Activated naive CD4-positive, alpha-beta T cell treated with Interleukin-2 at 50 U/mL for 16 hours (primary cell): ENCODE results near the gene CD37.
"Not testable (repeated sequence)": the region's sequence is repeated elsewhere in the genome, so short reads cannot be mapped to it uniquely, and the experiment has no call there.

Experiments
- DNase-seq: peaks from one replicate; pipeline ENCODE4 v3.0.0-alpha.2; 2020

The CD37 gene

GRCh38 chr19:49348305-49349189, 13.3 kb downstream of the CD37 start:
- DNase-seq = no peak

- no peak for DNase-seq
These were observed 14.4 kb downstream of the CD37 start for GRCh38 chr19:49349567-49349966.

GRCh38 chr19:49355909-49356353, 20.7 kb downstream of the CD37 start:
- no peak for DNase-seq

- no peak for DNase-seq
These were observed 21.2 kb downstream of the CD37 start for GRCh38 chr19:49356382-49356781.

- no peak for DNase-seq
These were observed 22.0 kb downstream of the CD37 start for GRCh38 chr19:49357186-49357585.

- no peak for DNase-seq
These were observed 24.9 kb downstream of the CD37 start for GRCh38 chr19:49359851-49360820.

- peak; percentile 11 for DNase-seq
These were observed 26.3 kb downstream of the CD37 start for GRCh38 chr19:49361438-49362047.

GRCh38 chr19:49362048-49362928, 27.1 kb downstream of the CD37 start, which contains the start of gene TEAD2:
Gene TEAD2, minus strand, starts transcription at chr19:49362416. Its CDS starts 2,341 bp downstream, at chr19:49360075.
- DNase-seq = peak; percentile 11

GRCh38 chr19:49362929-49363267, 27.7 kb downstream of the CD37 start:
- DNase-seq = no peak

- peak; percentile 66 for DNase-seq
These were observed 28.3 kb downstream of the CD37 start, which contains the start of gene DKKL1 for GRCh38 chr19:49363268-49364082. Gene DKKL1, plus strand, starts transcription at chr19:49363877. Its CDS starts 122 bp downstream, at chr19:49363999.

- DNase-seq = no peak
These were observed 29.0 kb downstream of the CD37 start for GRCh38 chr19:49364083-49364737.

GRCh38 chr19:49366110-49366509, 30.9 kb downstream of the CD37 start:
- no peak for DNase-seq

GRCh38 chr19:49368711-49369358, 33.6 kb downstream of the CD37 start:
- no peak for DNase-seq

GRCh38 chr19:49371184-49371583, 36.0 kb downstream of the CD37 start:
- no peak for DNase-seq

- DNase-seq = not testable (repeated sequence)
These were observed 38.0 kb downstream of the CD37 start for GRCh38 chr19:49373174-49373573.

- no peak for DNase-seq
These were observed 39.6 kb downstream of the CD37 start for GRCh38 chr19:49374665-49375434.

- DNase-seq = no peak
These were observed 43.3 kb downstream of the CD37 start for GRCh38 chr19:49378512-49378911.

- DNase-seq = no peak
These were observed 45.2 kb downstream of the CD37 start for GRCh38 chr19:49380391-49380790.

- no peak for DNase-seq
These were observed 47.4 kb downstream of the CD37 start for GRCh38 chr19:49382639-49383038.
